A549 treated with CORT108297 at 1 μM for 4 hours (cell line): ENCODE measurements around the gene SLC28A2. TPM values are rescaled to one million over a fixed set of nuclear protein-coding genes. Genes with fewer than 3 reads are reported as not detected.

ENCODE experiments used
- total RNA-seq: library from RNA; stranded (reverse); fragments of 200-300 nt; extraction: Qiagen RNA extraction; gene quantifications from 5 replicates; pipeline ENCODE4 v1.2.3, GENCODE V29; 2022

The SLC28A2 gene, protein sequence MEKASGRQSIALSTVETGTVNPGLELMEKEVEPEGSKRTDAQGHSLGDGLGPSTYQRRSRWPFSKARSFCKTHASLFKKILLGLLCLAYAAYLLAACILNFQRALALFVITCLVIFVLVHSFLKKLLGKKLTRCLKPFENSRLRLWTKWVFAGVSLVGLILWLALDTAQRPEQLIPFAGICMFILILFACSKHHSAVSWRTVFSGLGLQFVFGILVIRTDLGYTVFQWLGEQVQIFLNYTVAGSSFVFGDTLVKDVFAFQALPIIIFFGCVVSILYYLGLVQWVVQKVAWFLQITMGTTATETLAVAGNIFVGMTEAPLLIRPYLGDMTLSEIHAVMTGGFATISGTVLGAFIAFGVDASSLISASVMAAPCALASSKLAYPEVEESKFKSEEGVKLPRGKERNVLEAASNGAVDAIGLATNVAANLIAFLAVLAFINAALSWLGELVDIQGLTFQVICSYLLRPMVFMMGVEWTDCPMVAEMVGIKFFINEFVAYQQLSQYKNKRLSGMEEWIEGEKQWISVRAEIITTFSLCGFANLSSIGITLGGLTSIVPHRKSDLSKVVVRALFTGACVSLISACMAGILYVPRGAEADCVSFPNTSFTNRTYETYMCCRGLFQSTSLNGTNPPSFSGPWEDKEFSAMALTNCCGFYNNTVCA
- total RNA-seq: not detected in 5 replicates

DNA sequence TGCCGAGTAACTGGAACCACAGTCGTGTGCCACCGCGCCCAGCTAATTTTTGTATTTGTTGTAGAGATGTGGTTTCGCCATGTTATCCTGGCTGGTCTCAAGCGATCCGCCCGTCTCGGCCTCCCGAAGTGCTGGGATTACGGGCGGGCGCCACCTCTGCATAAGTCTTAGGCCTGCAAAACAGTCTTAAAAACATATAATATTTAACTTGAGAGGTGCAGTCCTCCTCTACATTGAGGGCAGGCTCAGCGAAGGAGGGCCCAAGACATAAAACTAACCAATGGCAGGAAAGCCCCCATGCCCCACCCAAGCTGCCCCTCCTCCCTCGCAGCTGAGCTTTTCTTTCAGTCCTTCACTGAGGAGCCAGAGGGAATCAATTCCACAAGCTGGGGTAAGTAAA lies at the start of gene SLC28A2:
SLC28A2 (plus strand) TSS at position 347 of the 400 bp plus-strand sequence. CDS start 982 bp downstream, outside the sequence.

Other genes starting within 250 kb of the SLC28A2 start
- gene SORD, start 229.0 kb upstream of the SLC28A2 start, total RNA-seq: 31.0 to 36.2 TPM (median 35.1 TPM) in 5 replicates
- 0.03 to 0.13 TPM (median 0.06 TPM) in 5 replicates for gene DUOX2, start 138.1 kb upstream of the SLC28A2 start, total RNA-seq
- not detected in 5 replicates for gene DUOXA2, start 137.9 kb upstream of the SLC28A2 start, total RNA-seq
- 0.08 to 0.17 TPM (median 0.12 TPM) in 5 replicates for gene DUOXA1, start 122.4 kb upstream of the SLC28A2 start, total RNA-seq
- not detected in 5 replicates for gene DUOX1, start 122.2 kb upstream of the SLC28A2 start, total RNA-seq
- gene SHF, start 64.3 kb upstream of the SLC28A2 start, total RNA-seq: 0.66 to 0.80 TPM (median 0.74 TPM) in 5 replicates
- gene GATM, start 126.3 kb downstream of the SLC28A2 start, total RNA-seq: 2.0 to 2.3 TPM (median 2.1 TPM) in 5 replicates